Activated CD4-positive, alpha-beta T cell treated with anti-CD3 and anti-CD28 coated beads, Interleukin-2, Interleukin-6, amounts not matched to agents 100 ng/mL and 50 ng/mL, durations not matched to agents 16 hours and 8 hours (primary cell): ENCODE measurements around the gene EGLN1.
A peak's percentile ranks its signal among the peaks of the same experiment; 100 is the strongest.

Experiments
- DNase-seq: peaks from one replicate; pipeline ENCODE4 v3.0.0-alpha.2; 2020

The EGLN1 gene

GRCh38 chr1:231324660-231325059 lies 97.4 kb downstream of the EGLN1 start:
- DNase-seq: no peak

GRCh38 chr1:231322880-231323530 lies 99.1 kb downstream of the EGLN1 start:
- no peak for DNase-seq

DNA sequence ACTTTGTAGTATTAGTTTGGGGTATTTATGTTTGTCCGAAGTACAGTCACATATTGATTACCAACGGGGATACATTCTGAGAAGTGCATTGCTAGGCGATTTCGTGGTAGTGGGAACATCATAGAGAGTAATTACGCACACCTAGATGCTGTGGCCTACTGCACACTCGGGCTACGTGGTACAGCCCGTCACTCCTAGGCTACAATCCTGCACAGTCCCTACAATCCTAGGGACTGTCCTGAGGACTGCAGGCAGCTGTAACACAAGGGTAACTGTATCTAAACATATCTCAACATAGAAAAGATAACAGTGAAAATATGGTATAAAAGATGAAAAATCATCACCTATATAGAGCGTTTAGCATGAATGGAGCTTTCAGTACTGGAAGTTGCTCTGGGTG lies 103.0 kb downstream of the EGLN1 start:
- DNase-seq: no peak

- no peak for DNase-seq
Observed at GRCh38 chr1:231318568-231318967, 103.5 kb downstream of the EGLN1 start.

DNA sequence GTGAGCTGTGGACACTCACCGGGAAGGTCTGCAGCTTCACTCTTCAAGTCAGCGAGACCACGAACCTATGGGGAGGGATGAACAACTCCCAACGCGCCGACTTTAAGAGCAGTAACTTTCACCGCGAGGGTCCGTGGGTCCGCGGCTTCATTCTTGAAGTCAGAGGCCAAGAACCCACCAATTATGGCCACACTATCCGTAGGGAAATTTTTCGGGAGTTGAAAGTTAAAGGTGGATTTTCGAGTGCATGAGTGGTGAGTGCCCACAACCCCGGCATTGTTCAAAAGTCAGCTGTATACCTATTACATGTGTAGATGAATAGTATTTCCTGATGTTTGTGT lies 104.1 kb downstream of the EGLN1 start:
- DNase-seq: no peak

DNA sequence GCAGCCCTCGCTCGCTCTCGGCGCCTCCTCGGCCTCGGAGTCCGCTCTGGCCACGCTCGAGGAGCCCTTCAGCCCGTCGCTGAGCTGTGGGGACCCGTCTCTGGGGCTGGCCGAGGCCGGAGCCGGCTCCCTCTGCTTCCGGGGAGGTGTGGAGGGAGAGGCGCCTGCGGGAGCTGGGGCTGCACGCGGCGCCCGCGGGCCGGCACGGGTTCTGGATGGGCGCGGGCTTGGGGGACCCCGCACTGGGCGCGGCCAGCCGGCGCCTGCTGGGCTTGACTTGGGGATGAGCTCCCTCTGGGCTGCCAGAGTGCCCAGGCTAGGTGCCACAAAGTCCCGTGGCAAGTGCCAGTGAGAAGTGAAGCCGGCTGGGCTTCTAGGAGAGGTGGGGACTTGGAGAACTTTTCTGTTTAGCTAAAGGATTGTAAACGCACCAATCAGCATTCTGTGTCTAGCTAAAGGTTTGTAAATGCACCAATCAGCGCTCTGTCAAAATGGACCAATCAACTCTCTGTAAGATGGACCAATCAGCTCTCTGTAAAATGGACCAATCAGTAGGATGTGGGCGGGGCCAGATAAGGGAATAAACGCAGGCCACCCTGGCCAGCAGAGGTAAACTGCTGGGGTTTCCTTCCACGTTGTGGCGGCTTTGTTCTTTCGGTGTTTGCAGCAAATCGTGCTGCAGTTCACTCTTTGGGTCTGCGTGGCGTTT lies 104.6 kb downstream of the EGLN1 start:
- no peak for DNase-seq

GRCh38 chr1:231315887-231316286 lies 106.2 kb downstream of the EGLN1 start:
- peak; percentile 57 for DNase-seq
